Measurements from ENCODE around the gene TTLL11. TPM values are rescaled to one million over a fixed set of nuclear protein-coding genes. Genes with fewer than 3 reads are reported as not detected.

TTLL11 gene
- total RNA-seq, 1 experiment from 2014 or later: 1.5 TPM

- Histone ChIP-seq H2BK15ac (ENCODE audit: low read depth, low read length) (no peak overlapping the region), H3K23me2 (ENCODE audit: insufficient read length, low read depth, low read length, poor library complexity, severe bottlenecking) (no peaks in the 10 kb centered on the region), H3K4me1 (ENCODE audit: insufficient read depth, low read length) (no peaks in the 10 kb centered on the region), H4K8ac (replicated peaks; ENCODE audit: insufficient read length, low read depth, low read length) (no peak overlapping the region), H4K5ac (ENCODE audit: insufficient read length, low read depth, low read length) (no peak overlapping the region), H3K18ac (ENCODE audit: insufficient read length, low read depth, low read length) (no peak overlapping the region), H3K27ac (ENCODE audit: insufficient read length, low read depth, low read length) (no peak overlapping the region), H3K9ac (ENCODE audit: extremely low read depth, insufficient read length, low read length) (no peak overlapping the region), H3K27me3 (ENCODE audit: insufficient read depth, low read length) (no peaks in the 10 kb centered on the region), H2BK120ac (ENCODE audit: low read depth, low read length, poor library complexity, severe bottlenecking) (no peak overlapping the region), H3T11ph (ENCODE audit: low read length) (no peak overlapping the region), H2BK20ac (ENCODE audit: low read depth, low read length, poor library complexity, severe bottlenecking) (no peak overlapping the region), H3K4me2 (ENCODE audit: insufficient read depth, insufficient read length, low read length) (no peak overlapping the region), H3K79me2 (ENCODE audit: insufficient read depth, low read length) (no peaks in the 10 kb centered on the region), H2AK5ac (ENCODE audit: insufficient read length, low read length) (no peak overlapping the region), H2BK12ac (ENCODE audit: insufficient read length, low read depth, low read length) (no peak overlapping the region), H3K23ac (ENCODE audit: insufficient read length, low read depth, low read length) (no peak overlapping the region), H2AFZ (ENCODE audit: low read length) (no peak overlapping the region), H3K14ac (ENCODE audit: insufficient read depth, low read length) (no peak overlapping the region), H4K20me1 (ENCODE audit: control insufficient read depth, insufficient read depth, insufficient read length) (no peaks in the 10 kb centered on the region), H3K9me3 (ENCODE audit: control insufficient read depth, low read depth, low read length) (no peaks in the 10 kb centered on the region), H2BK5ac (ENCODE audit: insufficient read length, low read length) (no peak overlapping the region), H4K91ac (ENCODE audit: insufficient read length, low read depth, low read length) (no peak overlapping the region), H3K56ac (ENCODE audit: insufficient read length, low read depth, low read length) (no peak overlapping the region), H3K4ac (ENCODE audit: low read depth, low read length) (no peak overlapping the region), H3K79me1 (ENCODE audit: insufficient read depth, low read depth, low read length, poor library complexity, severe bottlenecking) (no peaks in the 10 kb centered on the region)
- no peaks in the 10 kb centered on the region for H3K27me3 Mint-ChIP-seq (ENCODE audit: low read depth)
- no peak for DNase-seq
- no peak for TF ChIP-seq CTCF (conservative IDR thresholded peaks at IDR 0.05)
- H3K9me3 Mint-ChIP-seq: peaks cover 10 to 14% of the 10 kb centered on the region in 2 experiments
- peaks cover 5 to 7% of the 10 kb centered on the region in 2 experiments; a peak in 1 of 4 replicates for H3K4me1 Mint-ChIP-seq
- no peak overlapping the region for H3K4me3 Mint-ChIP-seq
- no CpG with 5 or more reads among the region's 7 CpGs for WGBS (ENCODE audit: extremely low coverage, insufficient read length, low lambda C conversion rate)
- H3K27ac Mint-ChIP-seq: peak overlapping the region in 1 of 3 experiments; percentile 58; a peak in 1 of 7 replicates
- peaks cover 0 to 6% (median 0%) of the 10 kb centered on the region in 3 experiments; a peak in 4 of 7 replicates for H3K36me3 Mint-ChIP-seq (ENCODE audit: insufficient read depth in 1 of 3, low read depth in 3 of 3)
Measured at GRCh38 chr9:121852241-121852640, 240.9 kb downstream of the TTLL11 start.

Measured in H9 (cell line).